Cortex of kidney (tissue), 1 donor: ENCODE data around the gene CDH13.

Experiments
- DNase-seq: peaks from one replicate; lab custom pipeline; 2025; lab: John Stamatoyannopoulos, UW

CDH13 gene

GRCh38 chr16:83723244-83723643, 1096.5 kb downstream of the CDH13 start:
- DNase-seq = no peak

- DNase-seq = no peak
Observed at GRCh38 chr16:83723901-83724300, 1097.1 kb downstream of the CDH13 start.

- DNase-seq = no peak
Observed at GRCh38 chr16:83724585-83724984, 1097.8 kb downstream of the CDH13 start.

- no peak for DNase-seq
Observed at GRCh38 chr16:83725313-83725712, 1098.5 kb downstream of the CDH13 start.

GRCh38 chr16:83727018-83727417, 1100.2 kb downstream of the CDH13 start:
- no peak for DNase-seq

- no peak for DNase-seq
Observed at GRCh38 chr16:83727751-83728352, 1101.1 kb downstream of the CDH13 start.

- no peak for DNase-seq
Observed at GRCh38 chr16:83728492-83728891, 1101.7 kb downstream of the CDH13 start.

GRCh38 chr16:83730812-83731211, 1104.0 kb downstream of the CDH13 start:
- DNase-seq = no peak

- no peak for DNase-seq
Observed at GRCh38 chr16:83732536-83732935, 1105.8 kb downstream of the CDH13 start.

- no peak for DNase-seq
Observed at GRCh38 chr16:83733301-83733700, 1106.5 kb downstream of the CDH13 start.

- no peak for DNase-seq
Observed at GRCh38 chr16:83734136-83734535, 1107.4 kb downstream of the CDH13 start.

- no peak for DNase-seq
Observed at GRCh38 chr16:83737729-83738354, 1111.1 kb downstream of the CDH13 start.

- DNase-seq = no peak
Observed at GRCh38 chr16:83738923-83739503, 1112.2 kb downstream of the CDH13 start.

GRCh38 chr16:83742124-83742899, 1115.5 kb downstream of the CDH13 start:
- DNase-seq = no peak

- no peak for DNase-seq
Observed at GRCh38 chr16:83743241-83743640, 1116.5 kb downstream of the CDH13 start.

- no peak for DNase-seq
Observed at GRCh38 chr16:83743720-83744119, 1117.0 kb downstream of the CDH13 start.

- no peak for DNase-seq
Observed at GRCh38 chr16:83744441-83744981, 1117.7 kb downstream of the CDH13 start.

GRCh38 chr16:83746611-83747010, 1119.8 kb downstream of the CDH13 start:
- no peak for DNase-seq

GRCh38 chr16:83747936-83748335, 1121.2 kb downstream of the CDH13 start:
- DNase-seq = no peak

- no peak for DNase-seq
Observed at GRCh38 chr16:83755391-83755790, 1128.6 kb downstream of the CDH13 start.

GRCh38 chr16:83762141-83762991, 1135.6 kb downstream of the CDH13 start:
- no peak for DNase-seq

- no peak for DNase-seq
Observed at GRCh38 chr16:83762992-83763358, 1136.2 kb downstream of the CDH13 start.
